Neuronal stem cell (in vitro differentiated cells): Measurements from ENCODE around the gene PNPLA2.
A peak's percentile ranks its signal among the peaks of the same experiment; 100 is the strongest.

Source experiments
- DNase-seq: peaks from one replicate; pipeline ENCODE4 v3.0.0-alpha.2; 2013; ENCODE audit warnings: low spot score
- H2AFZ ChIP-seq: one replicate; pipeline ENCODE4 v1.6.1; 2013; ENCODE audit warnings: mild to moderate bottlenecking, low read length, inconsistent platforms
- H2AK5ac ChIP-seq: 2 replicates; pipeline ENCODE4 v1.6.1; 2013; ENCODE audit warnings: low read depth, mild to moderate bottlenecking, inconsistent platforms, low read length, moderate library complexity, mixed read lengths
- H2BK120ac ChIP-seq: 2 replicates; pipeline ENCODE4 v1.6.1; 2013; ENCODE audit warnings: low read depth, mild to moderate bottlenecking, inconsistent platforms, low read length, moderate library complexity, mixed read lengths
- H2BK12ac ChIP-seq: one replicate; pipeline ENCODE4 v1.6.1; 2013; ENCODE audit warnings: low read length, inconsistent platforms
- H2BK15ac ChIP-seq: 2 replicates; pipeline ENCODE4 v1.6.1; 2013; ENCODE audit warnings: mild to moderate bottlenecking, low read length, inconsistent platforms, mixed read lengths
- H2BK5ac ChIP-seq: one replicate; pipeline ENCODE4 v1.6.1; 2013; ENCODE audit warnings: inconsistent platforms, mild to moderate bottlenecking, low read length, moderate library complexity
- H3K14ac ChIP-seq: one replicate; pipeline ENCODE4 v1.6.1; 2013; ENCODE audit warnings: low read length, inconsistent platforms
- H3K18ac ChIP-seq: 2 replicates; pipeline ENCODE4 v1.6.1; 2013; ENCODE audit warnings: low read length, inconsistent platforms
- H3K23ac ChIP-seq: 2 replicates; pipeline ENCODE4 v1.6.1; 2013; ENCODE audit warnings: low read depth, mild to moderate bottlenecking, mixed read lengths, low read length, inconsistent platforms; ENCODE audit not compliant: poor library complexity
- H3K27ac ChIP-seq: replicated peaks from 3 replicates; pipeline ENCODE4 v1.5.1; 2013; ENCODE audit warnings: low read length, inconsistent platforms
- H3K27me3 ChIP-seq, 3 experiments: 2 replicates each; pipeline ENCODE4 v1.6.1; 2013; ENCODE audit warnings: low read length in 3 of 3, mild to moderate bottlenecking in 2 of 3, inconsistent platforms in 1 of 3, low read depth in 1 of 3, mixed read lengths in 1 of 3, moderate library complexity in 1 of 3; ENCODE audit not compliant: control insufficient read depth in 3 of 3, insufficient read depth in 3 of 3
- H3K36me3 ChIP-seq, 2 donors: replicated peaks in 1 of 2; 2 replicates each; pipeline ENCODE4 v1.6.1; 2013; ENCODE audit warnings: low read length in 2 of 2; ENCODE audit not compliant: control insufficient read depth in 2 of 2, insufficient read depth in 2 of 2
- H3K4ac ChIP-seq: 2 replicates; pipeline ENCODE4 v1.6.1; 2013; ENCODE audit warnings: inconsistent platforms, mild to moderate bottlenecking, low read length, moderate library complexity
- H3K4me1 ChIP-seq, 2 donors: 1 replicate in 1 of 2; 2 replicates in 1 of 2; pipeline ENCODE4 v1.6.1; 2013; ENCODE audit warnings: low read length in 2 of 2, low read depth in 1 of 2; ENCODE audit not compliant: control insufficient read depth in 2 of 2, insufficient read depth in 1 of 2
- H3K4me2 ChIP-seq: one replicate; pipeline ENCODE4 v1.6.1; 2013; ENCODE audit warnings: mild to moderate bottlenecking, low read length, inconsistent platforms; ENCODE audit not compliant: insufficient read depth, poor library complexity, severe bottlenecking
- H3K4me3 ChIP-seq, 2 donors: 2 replicates each; pipeline ENCODE4 v1.5.1; 2013; ENCODE audit warnings: low read length in 2 of 2, mild to moderate bottlenecking in 2 of 2, inconsistent platforms in 1 of 2, moderate library complexity in 1 of 2
- H3K79me1 ChIP-seq: one replicate; pipeline ENCODE4 v1.6.1; 2013; ENCODE audit warnings: low read depth, mild to moderate bottlenecking, inconsistent platforms, low read length, moderate library complexity
- H3K9ac ChIP-seq: one replicate; pipeline ENCODE4 v1.6.1; 2013; ENCODE audit warnings: mild to moderate bottlenecking, low read depth, low read length, inconsistent platforms; ENCODE audit not compliant: poor library complexity
- H3K9me3 ChIP-seq, 2 donors: replicated peaks in 1 of 2; 2 replicates each; pipeline versions ENCODE3 to v1.6.1; 2013; ENCODE audit warnings: low read length in 2 of 2, mild to moderate bottlenecking in 2 of 2, inconsistent platforms in 1 of 2, low read depth in 1 of 2, mixed read lengths in 1 of 2, moderate library complexity in 1 of 2; ENCODE audit not compliant: control insufficient read depth in 2 of 2, insufficient read depth in 1 of 2
- H4K8ac ChIP-seq: one replicate; pipeline ENCODE4 v1.6.1; 2013; ENCODE audit warnings: low read depth, mild to moderate bottlenecking, inconsistent platforms, low read length, moderate library complexity
- H4K91ac ChIP-seq: one replicate; pipeline ENCODE4 v1.6.1; 2013; ENCODE audit warnings: low read length, low read depth, mild to moderate bottlenecking, inconsistent platforms; ENCODE audit not compliant: poor library complexity
- WGBS, 2 donors: extraction: QIAGEN DNeasy Blood & Tissue Kit; methylation state at CpG; one replicate each; pipeline ENCODE4 v1.1.7; 2013; ENCODE audit warnings: missing lambda C conversion rate in 2 of 2, mixed read lengths in 1 of 2; ENCODE audit not compliant: insufficient read length in 2 of 2, insufficient replicate concordance in 1 of 2; ENCODE audit errors: extremely low coverage in 2 of 2; 5-methylcytosine and 5-hydroxymethylcytosine counted together

The PNPLA2 gene

GRCh38 chr11:856397-856796 is 37.7 kb downstream of the PNPLA2 start:
- no peak overlapping the region for H3K23ac ChIP-seq
- H3K4me1 ChIP-seq: peaks cover 25 to 29% of the 10 kb centered on the region in 2 donors
- no peaks in the 10 kb centered on the region for H3K9me3 ChIP-seq
- no peak overlapping the region for H2BK120ac ChIP-seq
- no peak overlapping the region for H3K9ac ChIP-seq
- H4K8ac ChIP-seq: peak overlapping the region; percentile 43
- no peak overlapping the region for H3K14ac ChIP-seq
- peaks cover 25% of the 10 kb centered on the region for H3K79me1 ChIP-seq
- peak overlapping the region; percentile 75 for H2AK5ac ChIP-seq
- peak overlapping the region; percentile 57 for H3K18ac ChIP-seq
- H3K27me3 ChIP-seq: no peaks in the 10 kb centered on the region
- H3K4me3 ChIP-seq: no peak overlapping the region
- H3K4me2 ChIP-seq: no peak overlapping the region
- no peak overlapping the region for H2BK15ac ChIP-seq
- no peak for DNase-seq
- H2BK5ac ChIP-seq: peak overlapping the region; percentile 53
- H2AFZ ChIP-seq: no peak overlapping the region
- H2BK12ac ChIP-seq: no peak overlapping the region
- no peak overlapping the region for H3K27ac ChIP-seq
- no CpG with 5 or more reads among the region's 8 CpGs for WGBS, 2 donors
- no peak overlapping the region for H3K4ac ChIP-seq
- H3K36me3 ChIP-seq: no peaks in the 10 kb centered on the region
- no peak overlapping the region for H4K91ac ChIP-seq

GRCh38 chr11:858053-858761 is 39.5 kb downstream of the PNPLA2 start:
- Histone ChIP-seq H3K9me3 (no peaks in the 10 kb centered on the region), H3K14ac (no peak overlapping the region), H4K8ac (no peak overlapping the region), H2AFZ (no peak overlapping the region), H4K91ac (peak overlapping the region; percentile 92), H3K9ac (peak overlapping the region; percentile 77), H3K4me3 (peak overlapping the region in 1 of 2 donors; percentile 18), H2BK12ac (peak overlapping the region; percentile 24), H2BK5ac (no peak overlapping the region), H3K27me3 (no peaks in the 10 kb centered on the region), H3K4ac (no peak overlapping the region), H3K18ac (peak overlapping the region; percentile 80), H3K79me1 (peaks cover 21% of the 10 kb centered on the region), H3K27ac (no peak overlapping the region), H2AK5ac (peak overlapping the region; percentile 56), H3K4me2 (no peak overlapping the region), H2BK120ac (no peak overlapping the region), H2BK15ac (peak overlapping the region; percentile 11), H3K23ac (peak overlapping the region; percentile 89), H3K4me1 (peaks cover 29 to 37% of the 10 kb centered on the region in 2 donors), H3K36me3 (peaks cover 0 to 4% of the 10 kb centered on the region in 2 donors)
- no peak for DNase-seq
- no CpG with 5 or more reads among the region's 27 CpGs for WGBS, 2 donors

- Histone ChIP-seq H2BK12ac (peak overlapping the region; percentile 58), H3K4me2 (no peak overlapping the region), H2AK5ac (peak overlapping the region; percentile 56), H3K36me3 (peaks cover 0 to 10% of the 10 kb centered on the region in 2 donors), H2AFZ (no peak overlapping the region), H3K23ac (peak overlapping the region; percentile 89), H2BK120ac (no peak overlapping the region), H3K18ac (peak overlapping the region; percentile 83), H3K4ac (no peak overlapping the region), H2BK15ac (no peak overlapping the region), H3K4me3 (no peak overlapping the region), H3K79me1 (peaks cover 18% of the 10 kb centered on the region), H3K9ac (peak overlapping the region; percentile 60), H3K27me3 (no peaks in the 10 kb centered on the region), H4K8ac (no peak overlapping the region), H3K27ac (no peak overlapping the region), H3K4me1 (peaks cover 25 to 39% of the 10 kb centered on the region in 2 donors), H2BK5ac (no peak overlapping the region), H3K9me3 (no peaks in the 10 kb centered on the region), H3K14ac (peak overlapping the region; percentile 89), H4K91ac (no peak overlapping the region)
- WGBS, 2 donors: no CpG with 5 or more reads among the region's 37 CpGs
- DNase-seq: no peak
These were observed 40.1 kb downstream of the PNPLA2 start for GRCh38 chr11:858762-859339.

GRCh38 chr11:859394-860131 is 40.8 kb downstream of the PNPLA2 start:
- H3K36me3 ChIP-seq: peaks cover 0 to 17% of the 10 kb centered on the region in 2 donors
- no peaks in the 10 kb centered on the region for H3K27me3 ChIP-seq
- peak overlapping the region; percentile 76 for H3K18ac ChIP-seq
- H3K23ac ChIP-seq: peak overlapping the region; percentile 89
- peak overlapping the region in 1 of 2 donors; percentile 9 for H3K4me3 ChIP-seq
- no peak overlapping the region for H3K4ac ChIP-seq
- no peak overlapping the region for H2BK5ac ChIP-seq
- H3K79me1 ChIP-seq: peaks cover 18% of the 10 kb centered on the region
- peaks cover 18 to 33% of the 10 kb centered on the region in 2 donors for H3K4me1 ChIP-seq
- no peak overlapping the region for H3K27ac ChIP-seq
- WGBS, 2 donors: no CpG with 5 or more reads among the region's 31 CpGs
- H2BK15ac ChIP-seq: no peak overlapping the region
- H3K9ac ChIP-seq: peak overlapping the region; percentile 81
- H4K91ac ChIP-seq: no peak overlapping the region
- H4K8ac ChIP-seq: peak overlapping the region; percentile 92
- H2AFZ ChIP-seq: no peak overlapping the region
- H2BK12ac ChIP-seq: no peak overlapping the region
- H3K14ac ChIP-seq: peak overlapping the region; percentile 94
- peak overlapping the region; percentile 46 for H2AK5ac ChIP-seq
- no peak overlapping the region for H2BK120ac ChIP-seq
- no peaks in the 10 kb centered on the region for H3K9me3 ChIP-seq
- no peak for DNase-seq
- H3K4me2 ChIP-seq: no peak overlapping the region
